Chondrocyte (in vitro differentiated cells): ENCODE data around the gene LRRC27. TPM values are rescaled to one million over a fixed set of nuclear protein-coding genes. Genes with fewer than 3 reads are reported as not detected.
"Not testable (repeated sequence)": the region's sequence is repeated elsewhere in the genome, so short reads cannot be mapped to it uniquely, and the experiment has no call there.

ENCODE experiments used
- DNase-seq: peaks from one replicate; pipeline ENCODE4 v3.0.0; 2021; ENCODE audit warnings: mixed read lengths, low spot score
- H3K27ac Mint-ChIP-seq: one replicate; pipeline ENCODE4 v1.8.0; 2021; ENCODE audit warnings: mild to moderate bottlenecking, moderate library complexity, mixed read lengths; ENCODE audit not compliant: unreplicated experiment
- H3K27me3 Mint-ChIP-seq: 2 replicates; pipeline ENCODE4 v1.8.0; 2021; ENCODE audit warnings: low read depth, mixed read lengths
- H3K36me3 Mint-ChIP-seq: 2 replicates; pipeline ENCODE4 v1.8.0; 2021; ENCODE audit warnings: low read depth, mixed read lengths
- H3K4me1 Mint-ChIP-seq: 2 replicates; pipeline ENCODE4 v1.8.0; 2021; ENCODE audit warnings: low read depth, mild to moderate bottlenecking, mixed read lengths
- H3K4me3 Mint-ChIP-seq: one replicate; pipeline ENCODE4 v1.8.0; 2021; ENCODE audit warnings: mild to moderate bottlenecking, moderate library complexity, mixed read lengths; ENCODE audit not compliant: unreplicated experiment
- H3K9me3 Mint-ChIP-seq: 2 replicates; pipeline ENCODE4 v1.8.0; 2021; ENCODE audit warnings: low read depth, mixed read lengths
- total RNA-seq: library from RNA; stranded (reverse); gene quantifications from 3 replicates; pipeline ENCODE4 v1.2.1, GENCODE V29; 2021
- TF ChIP-seq, protein P1 (sequence below): fragments of 200-600 bp; sonication (generic); IDR thresholded peaks from 2 replicates; pipeline ENCODE4 v1.5.0; 2021; ENCODE audit warnings: antibody characterized with exemption, mild to moderate bottlenecking, moderate library complexity

LRRC27 gene
- total RNA-seq, 1 donor from 2014 or later: 13.2 TPM

DNA sequence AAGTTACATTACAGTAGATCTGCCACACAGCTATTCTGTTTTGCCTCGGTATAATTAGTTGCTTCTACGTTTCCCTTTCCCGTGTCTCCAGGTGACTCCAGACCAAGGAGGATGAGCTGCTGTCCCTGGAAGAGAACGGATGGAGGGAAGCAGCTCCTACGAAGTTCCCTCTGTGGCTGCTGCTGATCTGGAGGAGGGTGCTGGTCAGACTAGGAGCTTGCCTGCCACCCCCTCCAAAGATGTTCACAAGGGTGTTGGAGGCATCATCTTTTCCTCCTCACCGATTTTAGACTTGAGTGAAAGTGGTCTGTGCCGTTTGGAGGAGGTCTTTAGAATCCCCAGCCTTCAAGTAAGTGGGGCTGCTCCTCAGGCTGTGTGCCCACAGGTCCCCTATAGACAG lies 1.4 kb downstream of the LRRC27 start:
- peaks cover 52% of the 10 kb centered on the region for H3K4me1 Mint-ChIP-seq
- TF ChIP-seq, protein P1, sequence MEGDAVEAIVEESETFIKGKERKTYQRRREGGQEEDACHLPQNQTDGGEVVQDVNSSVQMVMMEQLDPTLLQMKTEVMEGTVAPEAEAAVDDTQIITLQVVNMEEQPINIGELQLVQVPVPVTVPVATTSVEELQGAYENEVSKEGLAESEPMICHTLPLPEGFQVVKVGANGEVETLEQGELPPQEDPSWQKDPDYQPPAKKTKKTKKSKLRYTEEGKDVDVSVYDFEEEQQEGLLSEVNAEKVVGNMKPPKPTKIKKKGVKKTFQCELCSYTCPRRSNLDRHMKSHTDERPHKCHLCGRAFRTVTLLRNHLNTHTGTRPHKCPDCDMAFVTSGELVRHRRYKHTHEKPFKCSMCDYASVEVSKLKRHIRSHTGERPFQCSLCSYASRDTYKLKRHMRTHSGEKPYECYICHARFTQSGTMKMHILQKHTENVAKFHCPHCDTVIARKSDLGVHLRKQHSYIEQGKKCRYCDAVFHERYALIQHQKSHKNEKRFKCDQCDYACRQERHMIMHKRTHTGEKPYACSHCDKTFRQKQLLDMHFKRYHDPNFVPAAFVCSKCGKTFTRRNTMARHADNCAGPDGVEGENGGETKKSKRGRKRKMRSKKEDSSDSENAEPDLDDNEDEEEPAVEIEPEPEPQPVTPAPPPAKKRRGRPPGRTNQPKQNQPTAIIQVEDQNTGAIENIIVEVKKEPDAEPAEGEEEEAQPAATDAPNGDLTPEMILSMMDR: no peak
- H3K36me3 Mint-ChIP-seq: peaks cover 2% of the 10 kb centered on the region
- H3K27ac Mint-ChIP-seq: no peak overlapping the region
- no peaks in the 10 kb centered on the region for H3K9me3 Mint-ChIP-seq
- no peaks in the 10 kb centered on the region for H3K27me3 Mint-ChIP-seq
- peak; percentile 35 for DNase-seq
- peak overlapping the region; percentile 98 for H3K4me3 Mint-ChIP-seq

DNA sequence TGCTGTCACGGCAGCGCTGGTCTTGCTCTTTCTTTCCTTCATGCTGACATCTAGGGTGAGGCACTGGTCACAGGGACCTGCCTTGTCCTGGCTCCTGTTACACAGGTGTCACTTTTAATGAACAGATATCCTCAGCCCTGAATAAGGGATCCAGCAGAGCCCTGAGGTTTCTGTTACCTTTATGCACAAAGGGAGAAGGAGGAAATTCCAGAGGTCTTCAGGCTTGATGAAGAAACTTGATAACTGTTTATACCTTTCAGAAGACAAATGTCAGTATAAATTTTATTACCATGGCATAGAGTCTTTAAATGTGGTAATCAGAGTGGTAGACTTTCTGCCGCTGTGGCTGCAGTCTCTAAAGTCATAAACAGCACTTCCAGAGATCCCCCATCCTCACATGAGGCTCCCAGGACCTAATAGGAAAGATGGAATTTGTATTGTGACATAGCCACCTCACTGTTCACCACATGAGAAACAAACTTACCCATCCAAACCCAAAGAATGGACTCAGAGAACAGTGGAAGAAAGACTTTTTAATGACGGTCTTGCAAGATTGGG lies 2.7 kb downstream of the LRRC27 start:
- no peak for DNase-seq
- TF ChIP-seq, protein P1: no peak
- Mint-ChIP-seq H3K4me3 (no peak overlapping the region), H3K36me3 (peaks cover 2% of the 10 kb centered on the region), H3K9me3 (no peaks in the 10 kb centered on the region), H3K27me3 (no peaks in the 10 kb centered on the region), H3K27ac (no peak overlapping the region), H3K4me1 (peaks cover 40% of the 10 kb centered on the region)

DNA sequence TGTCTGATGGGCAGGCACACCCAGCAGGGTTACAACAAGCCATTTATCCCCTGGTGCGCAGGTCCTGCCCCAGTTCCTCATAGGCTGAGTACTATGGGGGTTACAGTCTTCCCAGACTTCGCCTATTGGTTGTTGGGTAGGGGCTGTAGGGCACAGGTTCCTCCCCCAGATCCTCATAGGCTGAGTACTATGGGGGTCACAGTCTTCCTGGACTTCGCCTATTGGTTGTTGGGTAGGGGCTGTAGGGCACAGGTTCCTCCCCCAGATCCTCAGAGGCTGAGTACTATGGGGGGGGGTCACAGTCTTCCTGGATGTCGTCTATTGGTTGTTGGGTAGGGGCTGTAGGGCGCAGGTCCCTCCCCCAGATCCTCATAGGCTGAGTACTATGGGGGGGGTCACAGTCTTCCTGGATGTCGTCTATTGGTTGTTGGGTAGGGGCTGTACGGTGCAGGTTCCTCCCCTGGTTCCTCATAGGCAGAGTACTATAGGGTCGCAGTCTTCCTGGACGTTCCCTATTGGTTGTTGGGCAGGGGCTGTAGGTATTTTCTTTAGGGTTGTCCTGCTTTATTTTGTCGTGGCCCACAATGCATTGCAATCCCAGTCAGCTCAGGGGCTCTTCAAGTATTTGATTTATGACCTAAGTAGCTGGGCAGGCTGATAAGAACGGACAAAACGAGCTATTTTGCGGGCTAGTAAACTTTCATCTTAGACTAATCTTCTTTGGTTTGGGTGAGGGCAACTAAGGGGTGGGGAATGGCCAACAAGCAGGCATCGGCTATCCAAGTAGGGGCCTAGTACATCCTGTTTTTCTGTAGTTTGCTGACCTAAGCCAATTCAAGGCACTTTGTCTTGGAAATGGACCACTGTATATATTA lies 3.4 kb downstream of the LRRC27 start:
- Mint-ChIP-seq H3K36me3 (peaks cover 2% of the 10 kb centered on the region), H3K4me1 (peaks cover 33% of the 10 kb centered on the region), H3K4me3 (no peak overlapping the region), H3K9me3 (no peaks in the 10 kb centered on the region), H3K27me3 (no peaks in the 10 kb centered on the region), H3K27ac (no peak overlapping the region)
- TF ChIP-seq, protein P1: no peak
- DNase-seq: no peak

DNA sequence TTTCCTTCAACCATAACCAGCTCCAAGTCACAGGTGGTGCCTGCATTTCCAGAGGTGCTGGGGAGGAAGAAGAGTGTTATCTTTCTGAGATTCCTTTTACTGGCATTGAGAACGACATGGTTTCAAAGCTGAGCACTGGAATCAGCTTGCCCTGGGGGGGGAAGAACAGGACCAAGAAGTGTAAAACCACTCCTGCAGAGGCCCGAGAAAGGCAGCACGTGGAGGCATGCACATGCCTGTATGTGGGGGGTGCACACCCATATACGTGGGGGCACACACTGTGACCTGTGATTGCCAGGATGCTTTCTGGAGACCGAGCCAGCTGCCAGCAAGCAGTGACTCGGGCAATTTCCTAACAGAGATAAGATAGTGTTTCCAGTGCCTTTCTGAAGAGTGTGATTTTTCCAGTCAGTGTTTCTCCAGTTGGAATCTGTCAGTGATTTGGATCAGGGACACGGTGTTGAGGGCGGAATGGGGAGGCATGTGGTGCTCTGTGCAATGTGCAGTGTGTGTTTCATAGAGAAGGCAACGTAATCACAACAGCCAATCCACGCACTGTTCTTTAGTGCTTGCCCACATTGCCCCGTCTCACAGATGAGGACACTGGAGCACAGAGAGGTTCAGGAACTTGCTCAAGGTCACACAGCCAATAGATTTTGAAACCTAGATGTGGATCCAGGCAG lies 4.2 kb downstream of the LRRC27 start:
- no peak for DNase-seq
- H3K9me3 Mint-ChIP-seq: no peaks in the 10 kb centered on the region
- TF ChIP-seq, protein P1: no peak
- H3K36me3 Mint-ChIP-seq: peaks cover 2% of the 10 kb centered on the region
- H3K27ac Mint-ChIP-seq: no peak overlapping the region
- H3K4me3 Mint-ChIP-seq: no peak overlapping the region
- peaks cover 27% of the 10 kb centered on the region for H3K4me1 Mint-ChIP-seq
- no peaks in the 10 kb centered on the region for H3K27me3 Mint-ChIP-seq

DNA sequence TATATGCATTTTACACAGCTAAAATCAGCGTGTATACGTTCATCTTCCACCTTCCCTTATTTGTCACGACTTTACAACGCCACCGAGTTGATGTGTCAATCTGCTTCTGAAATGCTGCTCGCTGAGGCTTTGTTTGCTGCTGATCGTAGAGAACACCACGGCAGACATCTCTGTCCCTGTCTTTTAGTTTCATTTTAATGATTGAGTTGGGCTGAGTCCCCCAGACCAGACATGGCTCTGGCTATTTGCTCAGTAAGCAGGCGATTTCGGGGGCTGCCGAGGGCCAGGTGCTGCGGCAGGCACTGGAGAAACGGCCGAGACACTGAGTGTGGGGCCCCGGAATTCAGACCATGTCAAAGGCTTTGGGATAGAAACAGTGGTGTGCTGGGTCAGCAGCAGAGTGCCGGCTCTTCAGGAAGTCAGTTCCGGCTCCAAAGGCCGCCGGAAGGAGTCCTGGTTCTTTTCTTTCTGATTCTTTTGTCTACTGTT lies 5.0 kb downstream of the LRRC27 start:
- Mint-ChIP-seq H3K36me3 (peaks cover 8% of the 10 kb centered on the region), H3K4me1 (peaks cover 25% of the 10 kb centered on the region), H3K9me3 (peaks cover 2% of the 10 kb centered on the region), H3K4me3 (peak overlapping the region; percentile 74), H3K27me3 (no peaks in the 10 kb centered on the region), H3K27ac (peak overlapping the region; percentile 89)
- TF ChIP-seq, protein P1: no peak
- DNase-seq: no peak

DNA sequence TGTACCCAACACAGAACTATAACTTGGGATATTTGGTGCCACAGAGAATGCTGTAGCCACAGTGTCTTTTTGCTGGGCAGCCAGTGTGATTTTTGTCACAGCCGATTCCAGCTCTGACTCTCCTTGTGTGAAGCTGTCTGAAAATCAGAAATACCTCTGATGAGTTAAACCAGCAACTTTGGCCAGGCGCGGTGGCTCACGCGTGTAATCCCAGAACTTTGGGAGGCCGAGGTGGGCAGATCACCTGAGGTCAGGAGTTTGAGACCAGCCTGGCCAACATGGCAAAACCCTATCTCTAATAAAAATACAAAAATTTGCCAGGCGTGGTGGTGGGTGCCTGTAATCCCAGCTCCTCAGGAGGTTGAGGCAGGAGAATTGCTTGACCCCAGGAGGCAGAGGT lies 5.9 kb downstream of the LRRC27 start:
- peak overlapping the region; percentile 74 for H3K4me3 Mint-ChIP-seq

More for the DNA sequence above, 5.9 kb downstream of the LRRC27 start:
- peak; percentile 32 for DNase-seq
- Mint-ChIP-seq H3K4me1 (peaks cover 20% of the 10 kb centered on the region), H3K27ac (peak overlapping the region; percentile 89), H3K36me3 (peaks cover 12% of the 10 kb centered on the region)
- H3K27me3 Mint-ChIP-seq, H3K9me3 Mint-ChIP-seq: not testable (repeated sequence)
